Measurements from ENCODE around the gene SEMA6A.
A peak's percentile ranks its signal among the peaks of the same experiment; 100 is the strongest.

SEMA6A gene

DNA sequence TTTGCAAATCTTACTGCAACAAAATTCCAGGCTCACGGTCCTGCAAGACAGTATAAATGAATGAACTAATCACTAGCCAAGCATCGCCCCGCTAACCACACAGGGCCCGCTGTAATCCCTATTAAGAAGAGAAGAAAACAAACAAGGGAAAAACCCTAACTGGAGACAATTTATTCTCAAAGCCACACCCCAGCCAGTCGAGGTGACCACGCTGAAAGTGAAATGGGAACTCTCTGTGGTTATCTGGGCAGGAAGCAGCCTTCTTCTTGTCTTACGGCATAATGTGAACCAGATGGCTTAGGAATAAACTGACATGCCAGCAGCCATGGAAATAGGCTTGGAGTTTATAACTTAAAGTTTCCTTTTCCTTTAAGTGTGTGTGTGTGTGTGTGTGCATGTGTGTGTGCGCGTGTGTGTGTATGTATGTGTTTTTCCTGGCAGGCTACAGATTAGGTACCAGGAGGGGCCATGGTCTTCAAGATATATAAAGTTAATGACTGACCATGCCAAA, 120.2 kb downstream of the SEMA6A start:
- DNase-seq, result no peak

DNA sequence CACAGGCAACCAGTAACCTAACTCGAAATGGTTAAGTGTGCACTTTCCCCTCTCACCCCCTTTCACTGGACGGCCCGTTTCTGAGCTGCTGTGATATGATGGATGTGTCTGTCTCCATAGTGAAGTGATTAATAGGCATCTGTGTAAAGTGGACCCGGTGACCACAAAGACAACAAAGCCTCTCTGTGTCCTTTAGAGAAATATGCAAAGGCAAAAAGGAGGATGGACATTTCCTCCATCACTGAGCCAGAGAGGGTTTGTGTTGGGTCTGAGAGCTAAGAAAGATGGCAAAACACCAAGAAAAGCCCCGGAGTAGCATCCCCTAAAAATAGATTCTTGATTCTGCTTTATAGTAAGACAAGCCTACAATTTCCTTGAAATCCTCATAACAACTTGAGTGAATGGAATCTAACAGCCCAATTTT, 120.6 kb downstream of the SEMA6A start:
- DNase-seq, result no peak

DNA sequence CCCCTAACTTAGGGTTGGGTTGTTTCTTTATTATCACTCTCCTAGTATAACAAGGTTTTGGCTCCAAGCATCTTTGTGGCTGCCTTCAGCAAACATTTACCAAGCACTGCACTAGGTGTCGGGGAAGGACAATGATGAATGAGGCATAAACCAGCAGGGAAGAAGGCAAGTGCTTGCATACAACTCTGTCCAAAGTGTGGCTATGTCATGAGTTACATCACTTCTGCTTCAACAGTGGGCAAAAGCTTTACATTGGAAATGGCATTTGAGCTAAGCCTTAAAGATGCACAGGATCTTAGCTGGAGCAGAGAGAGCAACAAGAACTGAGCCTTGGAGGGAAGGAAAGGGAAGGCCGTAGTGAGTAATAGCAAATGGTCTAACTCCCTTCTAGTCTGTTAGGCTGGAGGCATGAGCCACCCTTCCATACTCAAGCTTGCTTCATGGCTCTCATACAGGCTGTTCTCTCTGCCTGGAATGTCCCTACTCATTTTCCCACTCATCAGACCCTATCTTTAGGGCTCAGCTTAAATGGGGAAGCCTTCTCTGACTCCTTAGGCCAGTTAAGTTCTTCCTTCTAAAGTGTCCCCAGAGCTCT, 121.8 kb downstream of the SEMA6A start:
- DNase-seq, result no peak

DNA sequence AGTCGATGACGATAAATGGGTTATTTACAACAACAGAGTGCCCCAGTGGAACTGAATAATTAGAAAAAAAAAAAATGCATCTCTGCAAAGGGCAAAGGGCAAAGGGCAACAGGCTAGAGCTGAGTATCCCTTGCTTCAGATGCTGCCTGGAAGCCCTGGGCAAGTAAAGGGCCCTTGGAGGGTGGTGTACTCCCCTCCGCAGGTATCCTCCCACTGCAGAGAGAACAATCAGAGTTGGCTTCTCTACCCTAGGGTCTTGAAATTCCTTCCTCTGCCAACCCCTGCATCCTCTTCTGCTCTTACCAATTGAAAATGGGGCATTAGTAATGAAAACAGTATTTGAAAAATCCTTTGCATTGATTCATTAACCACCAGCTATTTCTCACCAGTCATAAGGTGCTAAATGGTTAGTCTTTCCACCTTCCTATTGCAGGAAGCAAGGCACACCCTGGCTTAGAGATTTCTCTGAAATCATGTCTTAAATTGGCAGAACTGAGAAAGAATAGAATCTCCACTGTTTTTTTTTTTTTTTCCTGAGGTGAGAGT, 122.6 kb downstream of the SEMA6A start:
- DNase-seq, result no peak

DNA sequence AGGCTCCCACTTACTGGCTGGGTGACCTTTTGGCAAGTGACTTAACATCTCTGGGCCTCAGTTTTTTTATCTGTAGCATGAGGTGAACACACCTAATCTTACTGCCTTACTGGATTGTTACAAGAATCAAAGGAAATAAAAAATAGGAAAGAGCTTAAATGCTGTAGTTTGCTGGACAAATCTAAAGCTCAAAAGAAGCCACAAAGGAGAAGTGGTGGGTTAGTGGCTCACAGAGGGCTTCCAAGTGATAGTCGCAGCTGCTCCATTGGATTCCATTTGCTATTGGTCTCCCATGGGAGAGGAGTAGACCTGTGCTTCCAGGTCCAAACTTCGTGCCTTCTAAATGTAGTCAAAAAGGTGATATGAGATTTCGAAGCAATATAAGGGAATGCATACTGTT, 123.6 kb downstream of the SEMA6A start:
- DNase-seq, result no peak

DNA sequence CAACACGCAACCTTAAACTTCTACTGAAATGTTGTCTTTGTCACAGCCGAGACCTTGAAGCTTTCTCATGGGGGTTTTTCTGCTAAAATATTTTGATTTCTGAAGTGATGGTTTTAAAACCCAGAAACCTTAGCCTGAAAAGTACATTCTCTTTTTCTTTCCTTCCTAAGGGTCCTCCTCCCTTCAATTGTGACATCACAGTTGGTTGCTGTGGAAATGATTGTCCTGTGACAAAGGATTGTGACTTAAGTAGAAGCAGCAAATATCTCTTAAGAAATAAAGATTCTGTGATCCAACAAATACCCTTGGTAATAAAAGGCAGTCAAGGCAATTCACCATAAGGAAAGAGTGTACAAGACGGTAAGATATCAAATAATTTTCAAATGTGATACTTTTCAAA, 125.2 kb downstream of the SEMA6A start:
- DNase-seq, result no peak

DNA sequence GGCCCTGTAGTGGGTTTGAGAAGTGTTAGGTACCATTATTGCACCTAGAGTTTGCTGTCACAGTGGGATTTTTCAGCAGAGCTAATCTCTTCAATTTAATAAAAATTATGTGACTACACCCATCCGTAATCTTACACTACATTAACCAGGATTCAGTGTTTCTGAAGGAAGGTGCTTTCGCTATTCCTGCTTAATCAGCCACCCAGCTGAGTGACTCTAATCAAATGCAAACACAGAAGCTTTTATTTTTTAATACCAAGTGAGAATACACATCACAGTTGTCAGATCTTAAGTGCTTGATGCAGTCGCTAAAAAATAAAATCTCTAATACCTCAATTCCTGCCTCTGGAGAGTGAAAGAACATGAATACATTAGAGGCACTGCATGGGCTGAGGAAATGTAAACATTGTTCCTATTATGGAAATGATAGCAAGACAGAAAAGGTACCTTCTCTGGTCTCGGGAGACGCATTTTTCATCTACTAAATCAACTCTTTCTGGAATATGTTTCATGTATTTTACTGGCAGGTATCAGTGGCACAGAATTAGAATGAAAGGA, 125.7 kb downstream of the SEMA6A start:
- DNase-seq, result no peak

DNA sequence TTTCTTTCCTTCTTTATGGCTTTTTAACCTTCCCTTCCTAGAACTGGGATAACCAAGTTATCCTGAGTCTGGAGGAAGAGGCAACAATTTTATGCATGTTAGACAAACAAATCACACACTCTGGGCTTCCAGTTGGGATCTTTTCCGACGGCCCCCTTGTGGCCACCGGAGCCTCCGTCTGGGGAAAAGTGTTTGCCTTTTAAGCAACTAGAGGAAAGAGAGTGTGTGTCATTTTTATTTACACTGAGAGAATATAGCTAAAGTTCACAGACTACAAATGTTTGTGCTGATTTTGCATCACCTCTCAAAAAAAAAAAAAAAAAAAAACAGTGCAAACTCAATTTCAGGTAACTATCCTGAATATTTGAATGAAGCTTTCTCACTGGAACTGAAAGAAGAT, 126.2 kb downstream of the SEMA6A start:
- no peak for DNase-seq

DNA sequence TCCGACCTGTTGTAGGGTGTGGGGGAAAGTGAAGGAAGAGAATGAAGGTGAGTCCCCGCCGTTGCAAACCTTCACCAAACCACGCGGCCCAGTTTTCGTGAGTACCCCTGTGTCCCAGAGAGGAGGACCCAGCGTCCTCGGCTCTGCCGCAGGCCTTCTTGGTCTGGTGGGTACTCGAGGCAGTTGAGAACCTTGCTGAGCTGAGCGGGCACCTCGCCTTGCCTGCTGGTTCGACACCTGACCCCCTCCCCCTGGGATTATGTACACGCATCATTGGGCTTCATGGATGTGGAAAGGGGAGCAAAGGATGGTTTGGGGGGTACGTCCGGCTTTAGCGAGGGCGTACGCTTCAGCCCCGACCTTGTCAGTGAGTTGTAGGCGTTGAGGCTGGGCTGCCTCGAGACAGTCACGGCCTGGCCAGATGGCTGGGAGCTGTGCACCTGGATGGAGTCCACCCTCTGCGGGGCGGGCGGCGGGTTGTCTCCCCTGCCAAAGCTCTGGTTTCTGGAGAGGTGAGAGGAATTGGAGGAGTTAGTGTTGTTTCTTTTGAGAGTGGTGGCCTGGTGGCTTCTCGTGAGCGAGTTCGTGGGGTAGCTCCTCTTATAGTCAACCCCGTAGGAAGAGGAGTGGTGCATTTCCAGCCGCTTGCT, 128.1 kb downstream of the SEMA6A start:
- no peak for DNase-seq

DNA sequence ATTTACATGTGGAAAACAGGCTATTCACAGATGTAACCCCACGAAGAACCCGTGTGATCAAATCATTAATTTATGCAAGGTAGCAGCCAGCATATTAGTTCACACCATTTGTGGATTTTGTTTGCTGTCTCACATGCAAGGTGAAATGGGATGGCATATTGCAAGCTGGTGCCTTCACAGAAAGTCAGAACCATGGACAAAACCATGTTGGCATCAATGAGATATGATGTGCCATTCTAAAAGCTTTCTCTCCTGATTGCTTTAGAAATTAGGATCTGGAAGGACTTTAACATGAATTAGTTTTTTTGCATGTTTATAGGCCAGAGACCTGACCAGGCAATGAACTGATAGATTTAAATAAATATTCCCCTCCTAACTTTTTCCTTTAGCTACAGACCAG, 129.3 kb downstream of the SEMA6A start:
- DNase-seq, result no peak

DNA sequence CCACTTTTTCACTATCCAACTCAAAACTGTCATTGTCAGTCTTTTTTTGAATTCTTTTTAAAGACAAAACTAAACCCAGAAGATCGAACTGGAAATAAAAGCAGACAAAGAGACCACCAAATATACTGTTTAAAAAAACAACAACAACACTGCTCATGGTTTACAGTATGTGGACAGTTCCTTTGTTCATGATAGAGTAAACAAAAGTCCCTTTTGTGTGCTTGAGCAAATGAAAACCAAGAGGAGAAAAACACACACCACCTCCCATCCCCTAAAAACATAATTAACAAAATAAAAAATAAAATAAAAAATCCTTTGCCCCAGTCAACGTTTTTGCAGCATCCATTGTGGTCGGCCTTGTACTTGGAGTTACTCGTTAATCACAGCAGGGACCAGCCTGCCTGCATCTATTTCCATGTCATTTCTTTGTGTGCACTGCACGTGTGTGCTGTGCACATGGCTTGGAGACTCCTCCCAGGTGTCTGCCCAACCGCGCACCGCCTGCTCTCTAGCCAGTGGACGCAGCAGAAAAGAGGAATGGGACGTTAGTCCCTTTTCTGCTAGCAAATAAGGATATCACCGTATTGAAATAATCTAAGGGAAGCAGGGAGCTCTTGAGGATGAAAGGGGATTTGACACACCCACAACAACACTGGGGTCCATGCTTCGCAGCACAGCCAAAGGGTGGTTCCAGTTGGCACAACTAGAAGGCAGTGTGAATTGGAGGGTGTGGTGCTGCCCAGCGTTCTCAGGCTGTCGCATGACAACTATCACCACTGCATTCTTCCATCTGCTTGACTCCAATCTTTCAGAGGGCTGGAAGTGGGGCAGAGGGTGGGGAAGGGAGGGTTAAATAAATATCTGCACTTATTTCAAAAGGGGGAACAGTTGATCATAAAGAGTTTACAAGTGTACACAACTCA, 130.0 kb downstream of the SEMA6A start:
- DNase-seq, result peak; percentile 28

DNA sequence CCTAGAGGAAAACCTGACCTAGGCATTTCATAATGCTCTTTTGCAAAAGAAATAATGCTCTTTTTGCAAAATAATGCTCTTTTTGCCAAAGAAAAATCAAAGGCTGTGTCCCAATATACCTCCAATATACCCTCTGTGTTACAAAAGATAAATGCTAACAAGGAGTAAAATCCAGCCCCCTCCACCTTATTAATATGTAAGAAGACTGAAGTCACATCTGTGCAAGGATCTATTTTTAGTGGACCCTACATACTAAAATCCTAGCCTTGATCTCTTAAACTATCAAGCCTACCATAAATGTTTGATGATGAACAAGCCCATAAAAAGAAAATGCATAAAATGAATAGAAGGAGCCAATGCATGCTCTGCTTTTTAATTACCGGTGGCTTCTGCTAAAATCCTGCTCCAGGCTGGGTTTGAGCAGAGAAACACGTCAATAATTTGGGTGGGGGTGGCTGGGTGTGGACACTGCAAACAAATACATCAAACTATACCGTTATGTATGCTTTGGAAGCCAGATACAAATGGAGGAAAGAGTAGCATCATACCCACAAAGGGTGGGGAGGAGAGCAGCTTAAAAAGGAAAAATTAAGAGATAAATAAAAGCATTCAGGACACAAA, 131.6 kb downstream of the SEMA6A start:
- peak; percentile 52 for DNase-seq

DNA sequence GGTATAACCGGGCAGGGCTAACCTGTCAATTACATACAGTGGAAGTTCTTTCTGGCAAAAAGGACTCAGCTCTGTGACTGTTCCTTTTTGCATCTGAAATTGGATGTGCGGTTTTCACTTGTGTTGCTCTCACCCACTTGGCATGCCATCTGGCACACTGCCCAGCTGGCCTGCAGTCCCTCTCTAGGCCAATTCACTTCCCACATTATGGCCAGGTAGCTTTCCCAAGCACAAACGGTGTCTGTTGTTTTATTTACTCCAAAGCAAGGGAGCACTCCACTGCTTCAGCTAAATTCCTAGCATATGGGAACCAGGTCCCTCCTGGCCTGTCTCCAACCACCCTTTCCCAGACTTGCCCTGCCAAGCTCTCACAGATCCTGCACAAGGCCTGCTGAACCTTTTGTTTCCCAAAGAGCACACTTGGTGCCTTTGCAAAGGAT, 132.5 kb downstream of the SEMA6A start:
- peak; percentile 87 for DNase-seq

DNA sequence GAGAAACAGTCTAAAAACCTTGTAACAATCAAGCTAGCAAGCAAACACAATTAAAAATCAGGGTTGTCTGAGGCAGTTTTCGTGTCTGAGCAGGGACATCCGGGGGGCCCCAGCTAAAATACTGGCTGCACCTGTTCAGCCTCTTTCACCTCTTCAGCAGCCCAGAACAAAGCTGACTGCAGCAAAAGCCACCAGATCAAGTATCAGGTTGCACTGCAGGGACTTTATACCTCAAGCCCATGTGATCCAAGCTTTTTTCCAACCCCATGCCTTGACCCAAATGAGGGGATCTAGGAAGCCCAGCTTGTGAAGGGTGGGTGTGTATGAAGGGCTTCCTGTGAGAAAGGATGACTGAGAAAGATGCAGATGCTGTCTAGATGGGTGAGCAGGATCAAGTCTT, 133.4 kb downstream of the SEMA6A start:
- DNase-seq, result peak; percentile 11

DNA sequence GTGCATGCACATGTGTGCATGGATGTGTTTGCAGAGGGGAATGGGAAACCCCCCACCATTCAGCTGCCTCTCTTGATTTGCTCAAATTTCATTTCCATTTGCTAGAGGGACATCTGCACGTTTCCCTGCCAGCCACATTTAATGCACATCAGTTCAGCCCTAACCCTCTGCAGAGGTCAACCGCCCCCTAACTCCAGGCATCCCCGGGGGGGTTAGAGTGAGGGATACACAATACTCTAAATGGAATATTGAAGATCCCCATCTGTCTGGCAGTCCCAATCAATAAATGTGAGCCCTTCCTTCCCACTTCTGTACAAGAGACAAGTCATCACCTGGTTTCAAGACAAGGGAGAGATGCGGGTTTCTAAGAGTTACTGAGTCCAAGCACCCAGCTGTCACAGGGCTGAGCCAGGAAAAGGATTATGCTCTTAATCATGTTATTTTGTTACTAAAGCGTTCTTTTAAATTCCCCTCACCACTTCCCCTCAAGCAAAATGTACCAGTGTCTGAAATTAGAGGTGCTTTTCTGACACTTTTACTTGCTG, 134.1 kb downstream of the SEMA6A start:
- DNase-seq, result no peak

DNA sequence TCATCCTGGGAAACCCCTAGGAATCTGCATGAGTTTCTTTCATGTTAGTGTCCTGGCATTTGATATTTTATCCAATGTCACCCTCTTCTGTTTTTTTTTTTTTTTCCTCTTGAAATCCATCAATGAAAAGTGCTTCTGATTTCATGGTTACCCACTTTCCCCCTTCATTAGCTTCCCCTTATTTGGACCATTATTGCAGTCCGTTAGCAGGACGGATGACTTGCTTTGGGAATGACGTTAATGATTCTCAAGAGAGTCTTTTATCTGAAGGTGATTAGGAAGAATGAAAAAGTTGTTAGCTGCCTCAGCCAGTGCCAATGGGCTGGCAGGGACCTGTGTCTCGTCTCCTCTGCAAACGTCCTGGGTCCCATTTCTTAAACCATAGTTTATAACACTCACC, 134.7 kb downstream of the SEMA6A start:
- DNase-seq, result no peak

DNA sequence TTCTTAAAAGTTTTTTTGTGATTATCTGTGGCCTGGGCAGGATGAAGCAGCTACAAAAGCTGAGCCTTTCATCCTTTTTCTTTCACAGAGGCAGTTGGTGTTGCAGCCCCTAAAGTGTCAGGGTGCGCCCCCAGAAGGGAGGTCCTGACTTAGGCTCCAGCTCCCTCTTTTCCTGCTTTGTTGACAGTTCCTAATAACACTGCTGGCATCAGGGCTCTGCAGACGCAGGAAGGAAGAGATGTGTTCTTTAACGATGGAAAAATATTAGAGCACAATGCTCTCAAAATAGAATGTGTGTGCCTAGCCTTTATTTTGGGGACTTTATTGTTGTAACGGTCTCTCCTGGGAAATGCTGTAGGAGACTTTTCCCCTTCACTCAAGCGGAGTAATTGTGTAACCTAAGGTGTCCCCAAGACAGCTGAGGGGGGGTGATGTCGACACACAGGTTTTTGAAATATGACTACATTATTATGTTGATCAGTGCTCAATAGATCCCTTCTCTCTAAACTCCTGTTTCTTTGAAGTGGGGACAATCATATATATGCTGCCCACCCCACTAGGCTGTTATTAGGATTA, 135.6 kb downstream of the SEMA6A start:
- no peak for DNase-seq

DNA sequence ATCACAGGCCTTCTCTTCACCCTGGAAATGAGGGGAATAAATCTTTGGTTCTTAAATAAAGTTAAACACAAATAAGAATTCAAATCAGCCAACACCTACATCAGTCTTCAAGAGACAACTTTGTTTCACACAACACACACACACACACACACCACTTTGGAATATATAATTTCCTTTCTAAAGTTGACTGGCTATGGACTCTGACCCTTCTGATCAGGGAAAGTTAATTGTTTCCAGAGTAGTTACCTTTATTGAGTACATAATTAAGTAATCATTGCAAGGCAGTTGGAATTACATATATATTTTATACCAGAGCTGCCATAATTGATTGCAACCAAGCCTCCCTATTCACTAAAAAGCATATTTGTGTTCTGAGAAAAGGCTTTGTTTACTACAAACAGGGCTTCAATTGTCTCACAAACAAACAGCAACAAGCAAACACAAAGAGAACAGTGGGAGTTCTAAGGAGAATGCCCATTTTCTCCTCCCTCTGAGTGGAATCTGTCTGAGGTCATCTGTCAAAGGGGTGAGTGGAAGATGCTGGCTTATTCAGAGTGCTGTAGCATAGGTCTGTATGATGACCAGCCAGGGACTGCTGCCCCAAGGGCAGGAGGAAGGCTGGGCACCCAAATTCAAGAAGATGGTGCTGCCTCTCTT, 136.6 kb downstream of the SEMA6A start:
- DNase-seq, result no peak

DNA sequence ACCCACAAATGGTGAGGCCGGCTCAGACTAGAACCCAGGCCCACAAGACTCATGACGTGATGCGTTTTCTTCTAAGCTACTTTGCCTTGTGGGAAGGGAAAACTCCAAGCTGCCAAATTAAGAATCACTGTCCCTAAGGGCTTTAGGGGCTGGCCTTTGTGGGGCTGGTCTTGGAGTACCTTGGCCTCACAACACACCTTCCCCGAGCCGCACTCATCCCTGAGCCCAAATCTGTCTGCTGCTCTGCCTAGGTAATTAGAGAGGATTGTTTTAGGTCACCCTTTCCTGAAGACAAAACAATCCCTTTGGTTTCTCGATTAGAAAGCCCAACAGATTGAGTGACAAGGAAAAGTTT, 137.3 kb downstream of the SEMA6A start:
- DNase-seq, result no peak

DNA sequence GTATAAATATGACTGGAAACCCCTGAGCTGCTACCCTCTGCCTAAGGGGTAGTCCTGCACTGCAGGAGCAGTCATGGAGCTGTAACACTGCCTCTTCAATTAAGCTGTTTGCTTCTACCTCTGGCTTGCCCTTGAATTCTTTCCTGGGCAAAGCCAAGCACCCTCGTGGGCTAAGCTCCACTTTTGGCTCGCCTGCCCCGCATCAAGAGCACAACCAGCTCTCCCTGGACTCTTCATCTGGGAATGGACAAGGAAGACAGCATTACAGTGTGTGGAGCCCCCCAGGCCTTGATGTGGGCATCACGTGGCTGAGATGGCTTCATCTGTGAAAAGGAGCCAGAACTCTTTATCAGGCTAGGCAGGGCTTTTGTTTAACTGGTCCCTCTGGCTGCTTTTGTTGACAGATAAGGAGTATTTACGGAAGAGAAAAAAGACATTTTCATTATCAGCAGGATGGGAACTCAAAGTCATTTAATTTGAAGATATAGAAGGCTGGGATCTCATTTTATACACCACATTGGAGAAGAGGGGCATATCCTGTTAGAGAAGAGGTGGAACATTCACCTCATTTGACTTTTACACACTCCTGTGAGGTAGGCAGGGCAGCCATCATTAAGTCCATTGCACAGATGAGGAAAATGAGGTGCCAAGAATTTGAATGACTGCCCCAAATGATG, 137.8 kb downstream of the SEMA6A start:
- DNase-seq, result no peak

DNA sequence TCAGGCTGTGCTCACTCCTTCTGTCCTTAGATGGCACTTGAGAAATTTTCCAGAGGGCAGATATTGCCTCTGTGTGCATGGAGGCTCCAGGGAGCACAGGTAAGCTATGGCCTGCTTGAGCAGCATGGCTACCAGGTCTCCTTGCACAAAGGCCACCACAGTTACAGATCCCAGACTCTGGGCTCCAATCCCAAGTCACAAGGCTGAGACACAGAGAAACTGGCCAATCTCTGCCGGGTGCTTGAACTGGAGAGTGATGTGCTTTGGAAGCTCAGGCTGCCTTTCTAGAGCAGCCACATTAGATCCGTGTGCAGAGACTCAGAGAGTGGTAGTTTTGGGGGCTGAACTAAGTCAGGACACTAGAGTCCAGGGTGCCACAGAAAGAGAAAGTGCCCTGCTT, 145.7 kb downstream of the SEMA6A start:
- DNase-seq, result no peak
